SU-DHL-6 (cell line): ENCODE results near the gene PRM1.

Experiments
- H2AFZ ChIP-seq: fragments of 200-600 bp; sonication (generic); 2 replicates; pipeline ENCODE4 v1.6.1; 2014; ENCODE audit warnings: low read depth, mild to moderate bottlenecking, moderate library complexity, mixed read lengths, antibody characterized with exemption, low read length; ENCODE audit not compliant: severe bottlenecking
- H3F3A ChIP-seq: fragments of 200-600 bp; shearing (Covaris generic); 2 replicates; pipeline ENCODE4 v1.6.0; 2016; ENCODE audit warnings: antibody characterized with exemption, mild to moderate bottlenecking; ENCODE audit not compliant: insufficient read depth
- H3K27ac ChIP-seq: fragments of 200-600 bp; sonication (generic); 2 replicates; pipeline ENCODE4 v1.5.1; 2016; ENCODE audit warnings: low read depth, mild to moderate bottlenecking, low read length, moderate library complexity, mixed read lengths
- H3K27me3 ChIP-seq: fragments of 200-600 bp; sonication (generic), shearing (Covaris generic); 2 replicates; pipeline ENCODE4 v1.6.0; 2014; ENCODE audit warnings: mild to moderate bottlenecking, low read length
- H3K36me3 ChIP-seq: fragments of 200-600 bp; sonication (generic); 2 replicates; pipeline ENCODE4 v1.6.1; 2014; ENCODE audit warnings: mild to moderate bottlenecking, low read length, mixed read lengths
- H3K4me2 ChIP-seq: fragments of 300-600, 200-600 bp; shearing (Covaris generic), sonication (generic); 2 replicates; pipeline ENCODE4 v1.6.0; 2014; ENCODE audit warnings: low read length, low read depth, mild to moderate bottlenecking; ENCODE audit not compliant: poor library complexity, severe bottlenecking
- H3K4me3 ChIP-seq: fragments of 200-600 bp; sonication (generic); 2 replicates; pipeline ENCODE4 v1.5.1; 2014; ENCODE audit warnings: antibody characterized with exemption, low read length, mild to moderate bottlenecking, mixed read lengths; ENCODE audit not compliant: insufficient read depth, poor library complexity, severe bottlenecking
- H3K79me2 ChIP-seq: fragments of 200-600 bp; sonication (generic); 2 replicates; pipeline ENCODE4 v1.6.1; 2014; ENCODE audit warnings: mild to moderate bottlenecking, low read length, moderate library complexity; ENCODE audit not compliant: insufficient read depth
- H3K9ac ChIP-seq: fragments of 200-600 bp; sonication (generic); 2 replicates; pipeline ENCODE4 v1.7.0; 2014; ENCODE audit warnings: mild to moderate bottlenecking, low read length
- H3K9me2 ChIP-seq: fragments of 200-600 bp; sonication (generic); replicated peaks from 2 replicates; pipeline ENCODE4 v1.6.1; 2014; ENCODE audit warnings: low read length; ENCODE audit not compliant: insufficient read depth
- H3K9me3 ChIP-seq: fragments of 200-600 bp; sonication (generic); 2 replicates; pipeline ENCODE4 v1.6.1; 2014; ENCODE audit warnings: low read length, mixed read lengths; ENCODE audit not compliant: insufficient read depth
- H4K20me1 ChIP-seq: fragments of 200-600 bp; sonication (generic); 2 replicates; pipeline ENCODE4 v1.6.1; 2014; ENCODE audit warnings: low read depth, mild to moderate bottlenecking, antibody characterized with exemption, low read length, moderate library complexity, mixed read lengths
- EZH2phosphoT487 ChIP-seq: fragments of 200-600 bp; sonication (generic), shearing (Covaris generic); conservative IDR thresholded peaks from 2 replicates; pipeline ENCODE4 v1.6.1; 2018; ENCODE audit warnings: mild to moderate bottlenecking, antibody characterized with exemption, low read length, moderate library complexity, mixed read lengths
- TF ChIP-seq, protein P1 (sequence below): fragments of 200-600 bp; sonication (generic); IDR thresholded peaks from one replicate; pipeline ENCODE4 v1.5.1; 2017; ENCODE audit warnings: antibody characterized with exemption, mild to moderate bottlenecking, low read length, moderate library complexity; ENCODE audit not compliant: insufficient read depth, poor library complexity, severe bottlenecking

Gene PRM1

DNA sequence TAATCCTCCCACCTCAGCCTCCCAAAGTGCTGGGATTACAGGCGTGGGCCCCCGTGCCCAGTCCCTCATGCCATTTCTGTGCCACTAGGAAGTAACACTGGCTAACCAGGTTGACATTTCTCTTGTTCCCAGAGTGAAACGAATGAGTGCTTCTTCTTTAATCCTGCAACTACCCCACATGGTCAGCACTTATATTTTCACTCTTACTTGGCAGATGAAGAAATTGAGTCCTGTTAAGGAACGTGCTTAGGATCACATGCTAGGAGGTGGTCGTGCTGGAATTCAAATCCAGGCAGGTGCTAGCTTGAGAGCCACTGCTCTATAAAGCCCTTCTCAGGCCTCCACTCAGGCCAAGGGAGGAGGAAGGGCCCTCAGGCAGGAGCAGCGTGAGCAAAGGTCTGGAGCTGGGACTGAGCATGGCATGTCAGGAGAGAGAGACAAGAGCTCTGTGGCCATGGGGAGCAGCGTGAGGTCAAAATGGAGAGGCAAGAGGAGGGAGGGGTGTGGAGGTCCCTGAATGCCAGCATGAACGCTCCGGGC, 45.7 kb upstream of the PRM1 start:
- H3K27ac ChIP-seq: no peak overlapping the region

GRCh38 chr16:11326084-11326736, 45.1 kb upstream of the PRM1 start:
- Histone ChIP-seq H3K27ac (no peak overlapping the region), H3K4me2 (no peak overlapping the region)
- TF ChIP-seq EZH2phosphoT487: no peak
- TF ChIP-seq, protein P1, sequence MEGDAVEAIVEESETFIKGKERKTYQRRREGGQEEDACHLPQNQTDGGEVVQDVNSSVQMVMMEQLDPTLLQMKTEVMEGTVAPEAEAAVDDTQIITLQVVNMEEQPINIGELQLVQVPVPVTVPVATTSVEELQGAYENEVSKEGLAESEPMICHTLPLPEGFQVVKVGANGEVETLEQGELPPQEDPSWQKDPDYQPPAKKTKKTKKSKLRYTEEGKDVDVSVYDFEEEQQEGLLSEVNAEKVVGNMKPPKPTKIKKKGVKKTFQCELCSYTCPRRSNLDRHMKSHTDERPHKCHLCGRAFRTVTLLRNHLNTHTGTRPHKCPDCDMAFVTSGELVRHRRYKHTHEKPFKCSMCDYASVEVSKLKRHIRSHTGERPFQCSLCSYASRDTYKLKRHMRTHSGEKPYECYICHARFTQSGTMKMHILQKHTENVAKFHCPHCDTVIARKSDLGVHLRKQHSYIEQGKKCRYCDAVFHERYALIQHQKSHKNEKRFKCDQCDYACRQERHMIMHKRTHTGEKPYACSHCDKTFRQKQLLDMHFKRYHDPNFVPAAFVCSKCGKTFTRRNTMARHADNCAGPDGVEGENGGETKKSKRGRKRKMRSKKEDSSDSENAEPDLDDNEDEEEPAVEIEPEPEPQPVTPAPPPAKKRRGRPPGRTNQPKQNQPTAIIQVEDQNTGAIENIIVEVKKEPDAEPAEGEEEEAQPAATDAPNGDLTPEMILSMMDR: no peak

More for the DNA sequence above, 45.7 kb upstream of the PRM1 start:
- Histone ChIP-seq H2AFZ (no peak overlapping the region), H3K9me2 (no peaks in the 10 kb centered on the region), H3K27me3 (no peaks in the 10 kb centered on the region), H3F3A (peaks cover 18% of the 10 kb centered on the region), H3K4me3 (no peak overlapping the region), H3K79me2 (no peaks in the 10 kb centered on the region), H4K20me1 (no peaks in the 10 kb centered on the region), H3K9ac (no peak overlapping the region), H3K4me2 (no peak overlapping the region), H3K36me3 (no peaks in the 10 kb centered on the region), H3K9me3 (no peaks in the 10 kb centered on the region)
- no peak for TF ChIP-seq EZH2phosphoT487
- TF ChIP-seq, protein P1: no peak

GRCh38 chr16:11325404-11326083, 44.4 kb upstream of the PRM1 start:
- H3K79me2 ChIP-seq: no peaks in the 10 kb centered on the region
- no peaks in the 10 kb centered on the region for H3K9me2 ChIP-seq
- H3K9me3 ChIP-seq: no peaks in the 10 kb centered on the region
- H3K9ac ChIP-seq: no peak overlapping the region
- H2AFZ ChIP-seq: no peak overlapping the region
- TF ChIP-seq, protein P1: no peak
- TF ChIP-seq EZH2phosphoT487: no peak
- H3K27ac ChIP-seq: no peak overlapping the region
- H3K36me3 ChIP-seq: no peaks in the 10 kb centered on the region
- H3F3A ChIP-seq: peaks cover 14% of the 10 kb centered on the region
- no peaks in the 10 kb centered on the region for H4K20me1 ChIP-seq
- no peak overlapping the region for H3K4me2 ChIP-seq
- no peak overlapping the region for H3K4me3 ChIP-seq
- H3K27me3 ChIP-seq: no peaks in the 10 kb centered on the region

More at GRCh38 chr16:11326084-11326736, 45.1 kb upstream of the PRM1 start:
- peaks cover 18% of the 10 kb centered on the region for H3F3A ChIP-seq
- no peak overlapping the region for H3K9ac ChIP-seq
- H4K20me1 ChIP-seq: no peaks in the 10 kb centered on the region
- no peaks in the 10 kb centered on the region for H3K79me2 ChIP-seq
- no peaks in the 10 kb centered on the region for H3K9me3 ChIP-seq
- no peaks in the 10 kb centered on the region for H3K9me2 ChIP-seq
- no peak overlapping the region for H3K4me3 ChIP-seq
- no peaks in the 10 kb centered on the region for H3K27me3 ChIP-seq
- no peaks in the 10 kb centered on the region for H3K36me3 ChIP-seq
- H2AFZ ChIP-seq: no peak overlapping the region
